Measurements from ENCODE around the gene TBC1D24. TPM values are rescaled to one million over a fixed set of nuclear protein-coding genes. Genes with fewer than 3 reads are reported as not detected.

The TBC1D24 gene
- polyA plus RNA-seq, 1 of the 3 experiments (the other 2 are of a cell fraction): 6.7 TPM

DNA sequence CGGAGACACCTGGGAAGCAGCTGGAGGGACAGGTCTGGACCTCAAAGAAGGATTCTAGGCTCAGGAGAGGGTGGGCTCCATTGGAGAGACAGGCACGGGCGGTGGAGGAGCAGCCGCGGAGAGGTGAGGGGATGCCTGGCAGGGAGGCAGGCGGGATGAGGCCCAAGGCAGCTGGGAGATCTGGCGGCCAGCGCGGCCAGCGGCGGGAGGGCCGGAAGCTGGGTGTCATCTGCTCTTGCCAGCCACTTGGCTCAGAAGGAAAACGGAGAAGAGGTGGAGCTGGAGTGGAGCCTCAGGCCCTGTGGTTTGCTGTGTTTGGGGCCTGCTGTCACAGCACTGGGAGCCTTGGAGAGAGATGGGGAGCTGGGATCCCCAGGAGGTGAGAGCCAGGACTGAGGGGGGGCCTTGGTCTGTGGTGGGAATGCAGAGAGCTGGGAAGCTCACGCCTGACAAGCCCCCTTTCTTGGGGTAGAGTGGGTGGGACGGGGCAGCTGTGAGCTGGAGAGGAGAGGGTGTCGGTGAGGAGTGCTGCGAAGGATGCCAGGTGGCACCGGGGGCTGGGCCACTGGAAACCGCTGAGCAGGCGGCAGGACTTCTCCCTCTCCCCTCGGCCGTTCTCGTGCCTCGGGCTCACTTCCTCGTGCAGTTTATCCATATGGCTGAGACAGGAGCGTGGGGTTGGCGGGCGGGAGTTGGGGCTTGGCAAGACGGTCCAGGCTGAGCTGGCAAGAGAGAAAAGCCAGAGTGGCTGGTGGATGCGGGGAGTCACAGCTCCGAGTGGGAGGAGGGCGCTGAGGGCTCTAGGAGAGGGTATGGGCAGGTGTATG lies 8.0 kb downstream of the TBC1D24 start:
- Histone ChIP-seq H3K4me1 (ENCODE audit: control insufficient read depth in 1 of 2, insufficient read depth in 2 of 2, low read depth in 1 of 2, low read length in 1 of 2) (peaks cover 3 to 48% of the 10 kb centered on the region in 2 experiments; a peak in 3 of 4 replicates), H3K9me2 (no peaks in the 10 kb centered on the region), H3K4me2 (peak overlapping the region; percentile 73), H2AFZ (ENCODE audit: low read depth) (peak overlapping the region; percentile 54), H3K79me2 (ENCODE audit: insufficient read depth) (peaks cover 6% of the 10 kb centered on the region; the same call in 1 of the 2 replicates), H3K4me3 (ENCODE audit: low read depth in 2 of 2, low read length in 1 of 2) (peak overlapping the region; percentile 3 to 11; a peak in 2 of 4 replicates), H4K20me1 (ENCODE audit: insufficient read depth) (no peaks in the 10 kb centered on the region), H3F3A (replicated peaks; ENCODE audit: insufficient read depth) (no peaks in the 10 kb centered on the region), H3K36me3 (replicated peaks in 1 of 2; ENCODE audit: control insufficient read depth in 1 of 2, insufficient read depth in 2 of 2, low read length in 1 of 2) (no peaks in the 10 kb centered on the region), H3K27me3 (ENCODE audit: insufficient read depth) (no peaks in the 10 kb centered on the region), H3K9me3 (no peaks in the 10 kb centered on the region), H3K9ac (peak overlapping the region; percentile 44; the same call in 1 of the 2 replicates), H3K27ac (ENCODE audit: low read depth in 2 of 2, low read length in 1 of 2) (peak overlapping the region; percentile 47 to 86; a peak in 3 of 4 replicates)
- ChIA-PET CTCF (interaction anchor here (0.8 to 12.7 kb wide), 13 partner anchors 8 to 479 kb away, joined by 3 to 95 read pairs (median 4); partner anchors contain the start of genes ABCA3, CCNF, NTN3 and TBC1D24), POLR2A (interaction anchor here (0.6 to 3.5 kb wide), 8 partner anchors 8 to 55 kb away, joined by 3 to 44 read pairs (median 6); partner anchors contain the start of genes NTN3, TBC1D24 and TEDC2)
- peak; percentile 91 for DNase-seq
- 53% methylated on average over 32 of the region's 32 CpGs for WGBS (ENCODE audit: low lambda C conversion rate)
- TF ChIP-seq JUND (IDR thresholded peaks at IDR 0.05): no peak
- TF ChIP-seq RAD21 (IDR thresholded peaks at IDR 0.05; ENCODE audit: low read length): 0 out of 2 replicates have a peak, but pooled peaks have one; percentile 6
- peak in 1 of 2 experiments; percentile 44; a peak in 1 of 4 replicates for TF ChIP-seq EP300 (IDR thresholded peaks at IDR 0.05; ENCODE audit: borderline replicate concordance in 1 of 2, low read depth in 1 of 2, low read length in 1 of 2)
- no peak for TF ChIP-seq ELF1 (IDR thresholded peaks at IDR 0.05)
- no peak for TF ChIP-seq GABPA (IDR thresholded peaks at IDR 0.05; ENCODE audit: low read depth)
- no peak for TF ChIP-seq GATA2 (CRISPR knock-in tag; IDR thresholded peaks at IDR 0.05)
- 0 out of 2 replicates have a peak, but pooled peaks have one; percentile 22 for TF ChIP-seq TCF12 (IDR thresholded peaks at IDR 0.05)
- no peak for TF ChIP-seq FOXM1 (IDR thresholded peaks at IDR 0.05; ENCODE audit: low read depth)
- TF ChIP-seq FOXJ3 (CRISPR knock-in tag; IDR thresholded peaks at IDR 0.05): no peak
- no peak for TF ChIP-seq USF2 (IDR thresholded peaks at IDR 0.05; ENCODE audit: borderline replicate concordance, low read depth, low read length)
- no peak for TF ChIP-seq SMC3 (IDR thresholded peaks at IDR 0.05; ENCODE audit: low read depth, low read length)
- no peak for TF ChIP-seq CHD2 (IDR thresholded peaks at IDR 0.05; ENCODE audit: low read length, partially characterized antibody)
- no peak for TF ChIP-seq FOSL2 (IDR thresholded peaks at IDR 0.05; ENCODE audit: borderline replicate concordance, low read depth)
- TF ChIP-seq SIN3A (IDR thresholded peaks at IDR 0.05; ENCODE audit: borderline replicate concordance, low read depth, low read length): no peak
- TF ChIP-seq, protein P1, sequence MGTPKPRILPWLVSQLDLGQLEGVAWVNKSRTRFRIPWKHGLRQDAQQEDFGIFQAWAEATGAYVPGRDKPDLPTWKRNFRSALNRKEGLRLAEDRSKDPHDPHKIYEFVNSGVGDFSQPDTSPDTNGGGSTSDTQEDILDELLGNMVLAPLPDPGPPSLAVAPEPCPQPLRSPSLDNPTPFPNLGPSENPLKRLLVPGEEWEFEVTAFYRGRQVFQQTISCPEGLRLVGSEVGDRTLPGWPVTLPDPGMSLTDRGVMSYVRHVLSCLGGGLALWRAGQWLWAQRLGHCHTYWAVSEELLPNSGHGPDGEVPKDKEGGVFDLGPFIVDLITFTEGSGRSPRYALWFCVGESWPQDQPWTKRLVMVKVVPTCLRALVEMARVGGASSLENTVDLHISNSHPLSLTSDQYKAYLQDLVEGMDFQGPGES (IDR thresholded peaks at IDR 0.05; ENCODE audit: low read depth, low read length): no peak
- no peak for TF ChIP-seq MEF2A (IDR thresholded peaks at IDR 0.05; ENCODE audit: borderline replicate concordance, low read depth)
- TF ChIP-seq USF1 (IDR thresholded peaks at IDR 0.05; ENCODE audit: borderline replicate concordance, low read depth): no peak
- TF ChIP-seq TAF1 (IDR thresholded peaks at IDR 0.05; ENCODE audit: borderline replicate concordance, low read depth, low read length): no peak
- no peak for TF ChIP-seq REST (IDR thresholded peaks at IDR 0.05; ENCODE audit: low read depth, low read length)
- no peak for TF ChIP-seq TEAD4 (IDR thresholded peaks at IDR 0.05; ENCODE audit: borderline replicate concordance, insufficient read depth)
- TF ChIP-seq RFX5 (IDR thresholded peaks at IDR 0.05; ENCODE audit: low read length): no peak
- no peak for TF ChIP-seq RXRA (IDR thresholded peaks at IDR 0.05; ENCODE audit: borderline replicate concordance, low read depth)
- TF ChIP-seq EZH2phosphoT487 (IDR thresholded peaks at IDR 0.05; ENCODE audit: borderline replicate concordance, low read depth): no peak
- no peak for TF ChIP-seq YY1 (IDR thresholded peaks at IDR 0.05; ENCODE audit: low read depth)
- TF ChIP-seq NRF1 (IDR thresholded peaks at IDR 0.05; ENCODE audit: low read depth, low read length): no peak
- TF ChIP-seq POLR2AphosphoS5 (IDR thresholded peaks at IDR 0.05; ENCODE audit: low read depth, low read length): no peak
- TF ChIP-seq NFIC (IDR thresholded peaks at IDR 0.05; ENCODE audit: borderline replicate concordance): 0 out of 2 replicates have a peak, but pooled peaks have one; percentile 19
- peak; percentile 84 for TF ChIP-seq MXI1 (IDR thresholded peaks at IDR 0.05; ENCODE audit: low read depth, low read length)
